NCI-H226 (cell line): ENCODE measurements around the gene NKX2-8.
A peak's percentile ranks its signal among the peaks of the same experiment; 100 is the strongest.

Experiments
- DNase-seq: peaks from one replicate; pipeline ENCODE4 v3.0.0-alpha.2; 2015

NKX2-8 gene

GRCh38 chr14:36582011-36582873, at the start of gene NKX2-8:
Gene NKX2-8, minus strand, starts transcription at chr14:36582614. Its CDS starts 225 bp downstream, at chr14:36582389.
- DNase-seq, result peak; percentile 9

DNA sequence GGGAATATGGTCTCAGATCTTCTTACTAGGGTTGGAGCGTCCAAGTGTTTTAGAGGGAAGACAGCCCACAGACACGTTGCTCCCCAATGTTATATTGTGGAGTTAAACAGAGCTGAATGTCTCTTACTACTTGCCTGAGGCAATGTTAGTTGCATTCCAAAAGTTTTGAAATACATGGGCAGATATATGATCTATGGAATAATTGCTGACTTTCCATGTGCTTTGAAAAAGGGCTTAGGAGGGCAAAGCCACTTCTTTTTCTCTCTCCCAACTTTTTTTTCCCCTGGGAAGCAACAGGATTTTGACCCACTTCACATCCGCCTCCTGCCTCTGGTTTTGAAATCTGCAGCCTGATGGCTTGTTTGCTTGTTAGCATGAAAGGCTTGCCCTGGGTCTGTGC, 45.6 kb upstream of the NKX2-8 start:
- DNase-seq, result no peak

DNA sequence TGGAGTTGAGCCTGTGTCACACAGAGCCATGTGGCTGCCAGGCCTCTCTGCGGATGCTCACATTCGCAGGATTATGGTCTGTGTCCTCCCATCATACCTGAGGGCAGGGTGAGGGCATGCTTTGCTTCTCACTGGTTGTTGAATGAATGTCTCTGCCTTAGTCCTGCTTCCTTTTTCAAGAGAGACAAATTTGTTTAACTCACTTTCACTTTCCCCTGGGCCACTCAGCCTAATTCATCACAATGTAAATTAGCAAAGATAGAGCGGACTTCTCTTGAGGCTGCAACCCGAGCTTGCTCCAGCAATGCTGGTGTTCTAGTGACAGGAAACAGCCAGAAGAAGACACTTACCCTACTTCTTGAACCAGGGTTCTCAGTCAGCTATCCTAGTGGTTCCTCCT, 43.7 kb upstream of the NKX2-8 start:
- DNase-seq, result no peak

DNA sequence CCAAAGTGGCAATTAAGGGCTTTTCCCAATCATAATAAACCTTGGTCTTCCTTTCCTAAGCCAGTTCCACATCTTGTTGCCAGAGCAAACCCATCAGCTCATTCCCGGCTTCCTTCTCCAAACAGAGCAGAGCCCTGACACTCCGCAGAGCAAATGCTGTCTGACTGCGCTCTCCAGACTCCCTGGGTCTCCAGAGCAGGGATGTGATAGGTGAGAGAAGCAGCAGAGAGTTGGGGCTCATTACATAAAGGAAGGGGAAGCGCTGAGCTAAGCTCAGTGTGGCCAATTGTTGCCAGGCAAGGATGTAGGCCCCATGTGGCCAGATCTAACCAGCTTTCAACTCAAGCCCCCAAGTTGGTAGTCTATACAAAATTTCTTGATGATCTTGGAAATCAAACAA, 43.0 kb upstream of the NKX2-8 start:
- DNase-seq, result no peak

DNA sequence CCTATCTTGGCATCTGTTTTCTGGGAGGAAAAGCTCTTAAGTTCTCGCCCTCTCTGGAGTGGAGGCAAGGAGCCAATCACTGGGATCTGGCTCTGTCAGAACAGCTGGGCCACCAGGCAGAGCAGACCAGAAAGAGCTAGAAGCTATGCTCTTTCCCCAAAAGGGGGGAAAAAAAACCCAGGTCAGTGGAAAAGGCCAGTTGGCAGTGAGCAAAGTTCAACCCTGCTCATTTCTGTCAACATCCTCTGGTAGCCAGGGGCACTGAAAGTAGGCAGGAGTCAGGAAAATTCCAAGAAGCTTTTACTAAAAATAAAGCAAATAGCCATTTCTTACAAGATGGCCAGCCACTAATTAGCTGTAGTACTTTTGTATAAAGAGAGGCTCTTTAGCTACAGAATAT, 42.6 kb upstream of the NKX2-8 start:
- DNase-seq, result no peak

DNA sequence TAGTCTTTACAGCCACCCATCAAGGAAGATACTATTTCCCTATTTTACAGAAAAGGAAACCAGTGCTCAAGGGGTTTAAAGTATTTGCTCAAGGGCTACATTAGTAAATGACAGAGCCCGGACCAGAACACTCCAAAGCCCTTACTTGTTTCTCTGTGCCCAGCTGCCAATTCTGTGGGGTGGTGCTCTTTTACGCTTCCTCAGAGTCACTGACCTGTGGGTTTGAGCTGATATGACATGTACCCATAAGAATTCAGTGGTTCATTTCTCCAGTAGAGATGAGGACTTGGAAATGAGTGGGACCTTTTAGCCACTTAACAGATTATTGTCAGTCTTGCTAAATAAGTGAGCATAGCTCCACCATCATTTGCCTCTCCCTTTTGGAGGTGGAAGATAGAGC, 37.4 kb upstream of the NKX2-8 start:
- no peak for DNase-seq

GRCh38 chr14:36619131-36619530, 36.7 kb upstream of the NKX2-8 start:
- no peak for DNase-seq

DNA sequence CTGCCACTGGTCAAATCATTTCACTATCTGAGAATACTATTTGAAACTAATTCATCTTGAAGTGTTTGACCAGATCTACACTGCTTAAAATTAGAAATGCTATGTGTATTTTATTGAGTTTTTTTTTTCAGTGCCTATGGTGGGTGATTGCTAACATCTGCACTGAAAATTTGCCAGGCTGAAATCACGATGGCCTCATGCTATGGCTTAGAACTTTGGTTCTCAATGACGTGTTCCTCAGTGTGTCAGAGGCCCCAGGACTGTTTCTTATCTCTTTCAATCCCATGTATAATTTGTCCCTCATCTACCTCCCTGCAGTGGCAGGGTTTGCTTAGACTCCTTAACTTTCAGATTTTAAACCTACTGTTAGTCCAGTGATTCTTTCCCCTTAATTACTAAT, 36.2 kb upstream of the NKX2-8 start:
- DNase-seq, result no peak

- no peak for DNase-seq
Measured at GRCh38 chr14:36617824-36618223, 35.4 kb upstream of the NKX2-8 start.

- no peak for DNase-seq
Measured at GRCh38 chr14:36605506-36605857, 23.1 kb upstream of the NKX2-8 start.

GRCh38 chr14:36604757-36605505, 22.5 kb upstream of the NKX2-8 start:
- peak; percentile 37 for DNase-seq

DNA sequence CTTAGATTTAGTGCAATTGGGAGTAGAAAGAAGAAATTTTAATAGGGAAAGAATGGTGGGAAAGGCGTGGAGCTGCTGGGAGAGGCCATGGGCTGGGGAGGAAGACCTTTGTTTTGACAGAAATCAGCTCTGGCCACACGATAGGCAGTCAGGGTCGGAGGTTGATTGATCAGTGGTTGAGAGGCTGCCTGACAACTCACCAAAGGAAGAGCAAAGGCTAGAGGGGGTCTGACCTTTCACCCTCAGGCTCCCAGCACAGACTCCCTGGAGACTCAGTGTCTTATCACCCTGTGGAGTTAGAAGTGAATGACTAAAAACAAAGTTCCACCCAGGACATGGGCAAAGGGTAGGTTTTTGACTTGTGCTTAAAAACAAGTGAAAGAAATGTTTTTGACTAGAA, 18.0 kb upstream of the NKX2-8 start:
- DNase-seq, result no peak

DNA sequence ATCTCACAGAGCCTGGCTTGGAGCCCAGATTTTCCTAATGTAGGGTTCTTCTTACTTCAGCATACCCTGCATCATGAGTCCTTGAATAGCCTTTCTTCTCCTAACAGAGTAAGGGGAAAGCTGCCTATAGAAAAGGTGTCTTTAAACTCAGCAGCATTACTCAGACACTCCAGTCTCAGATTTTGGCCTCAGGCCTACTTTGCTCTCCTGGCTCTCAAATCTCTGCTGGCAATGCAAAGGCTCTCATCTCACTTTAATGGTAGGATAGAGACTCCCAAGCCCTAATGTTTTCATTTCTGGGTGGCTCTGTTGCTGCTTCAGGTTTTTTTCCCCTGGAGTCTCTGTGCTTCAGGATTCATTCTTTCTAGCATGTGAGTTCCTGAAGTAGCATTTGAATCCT, 9.1 kb upstream of the NKX2-8 start:
- no peak for DNase-seq

DNA sequence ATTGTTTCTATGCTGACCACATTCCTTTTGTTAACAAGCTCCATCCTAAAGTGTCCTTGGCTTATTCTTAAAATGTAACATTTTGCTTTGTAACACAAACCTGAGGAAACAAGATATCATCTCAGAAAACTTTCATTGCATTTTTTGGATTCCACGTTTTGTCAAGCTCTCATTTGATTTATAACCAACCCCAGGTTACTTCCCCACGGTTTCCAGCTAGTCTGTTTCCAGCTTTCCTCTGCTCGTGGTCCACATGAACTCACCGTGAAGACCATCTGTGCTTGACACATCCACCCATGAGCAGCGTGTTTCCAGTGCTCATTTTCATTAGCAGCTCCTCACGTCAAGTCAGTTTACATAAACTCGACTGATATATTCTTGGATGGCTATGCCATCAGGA, 6.4 kb upstream of the NKX2-8 start:
- DNase-seq, result no peak

DNA sequence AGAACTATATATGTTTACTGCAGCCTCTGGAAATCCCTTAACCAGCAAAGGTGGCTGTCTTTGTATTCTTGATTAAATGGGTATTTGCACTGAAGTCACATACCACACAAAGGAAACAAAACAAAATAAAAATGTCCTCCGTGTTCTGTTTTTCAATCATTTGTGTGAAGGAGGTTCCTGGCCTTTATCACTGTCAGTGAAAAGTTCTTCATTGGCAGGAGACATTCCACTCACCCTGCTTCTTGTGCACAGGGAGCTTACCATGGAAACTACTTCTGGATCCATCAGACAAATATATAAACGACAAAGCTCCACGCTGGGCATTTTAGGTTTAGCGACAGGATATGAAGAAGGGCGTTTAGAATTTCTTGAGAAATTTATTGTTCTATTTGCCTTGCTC, 5.7 kb upstream of the NKX2-8 start:
- no peak for DNase-seq

- no peak for DNase-seq
Measured at GRCh38 chr14:36585100-36585499, 2.7 kb upstream of the NKX2-8 start.

GRCh38 chr14:36583893-36584811, 1.7 kb upstream of the NKX2-8 start:
- DNase-seq, result no peak

DNA sequence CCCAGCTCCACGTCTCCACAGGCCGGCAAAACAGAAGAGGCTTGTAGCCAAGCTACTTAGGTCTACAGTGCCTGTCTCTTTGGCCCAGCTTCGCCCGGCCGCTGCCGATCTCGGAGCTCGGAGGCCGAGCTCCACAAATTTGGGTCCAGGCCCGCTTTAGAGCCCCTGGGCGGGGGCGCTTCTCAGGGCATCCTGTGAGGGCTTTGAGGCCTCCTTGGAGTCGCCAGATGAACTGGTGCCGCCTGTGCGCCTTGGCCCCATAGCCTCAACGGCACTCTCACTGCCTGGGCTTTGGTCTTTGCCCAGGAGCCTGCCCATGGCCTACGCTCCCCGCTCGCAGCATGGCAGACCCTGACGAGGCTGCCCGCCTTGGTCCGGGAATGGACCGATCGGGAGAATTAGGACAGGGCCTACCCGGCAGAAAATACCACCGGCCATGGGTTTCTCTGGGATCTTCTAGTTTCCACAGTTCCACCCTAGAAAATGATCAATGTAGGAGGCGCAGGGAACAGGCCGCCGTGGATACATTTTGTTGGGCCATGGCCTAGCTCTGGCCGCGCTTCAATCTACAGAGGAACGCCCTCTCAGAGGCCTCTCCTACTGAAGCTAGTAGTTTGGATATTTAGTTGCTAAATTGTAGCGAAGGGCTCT, 953 bp upstream of the NKX2-8 start:
- no peak for DNase-seq

DNA sequence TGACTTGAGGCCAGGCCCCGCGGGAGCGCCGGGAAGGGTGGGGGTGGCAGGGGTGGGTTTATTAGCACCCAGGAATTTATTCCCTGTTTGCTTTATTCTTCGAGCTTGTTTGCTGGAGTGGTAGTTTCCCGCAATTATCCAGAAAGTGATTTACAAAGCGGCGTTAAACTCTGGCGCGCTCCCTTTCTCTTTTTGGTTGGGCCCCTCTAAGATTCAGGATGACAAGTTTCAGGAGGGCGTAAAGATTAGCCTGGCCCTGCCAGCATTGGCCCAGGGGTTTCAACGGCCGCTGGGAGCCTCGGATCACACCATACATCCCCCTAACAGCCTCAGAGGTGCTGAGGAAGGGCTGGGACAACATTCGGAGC, 444 bp upstream of the NKX2-8 start:
- no peak for DNase-seq

DNA sequence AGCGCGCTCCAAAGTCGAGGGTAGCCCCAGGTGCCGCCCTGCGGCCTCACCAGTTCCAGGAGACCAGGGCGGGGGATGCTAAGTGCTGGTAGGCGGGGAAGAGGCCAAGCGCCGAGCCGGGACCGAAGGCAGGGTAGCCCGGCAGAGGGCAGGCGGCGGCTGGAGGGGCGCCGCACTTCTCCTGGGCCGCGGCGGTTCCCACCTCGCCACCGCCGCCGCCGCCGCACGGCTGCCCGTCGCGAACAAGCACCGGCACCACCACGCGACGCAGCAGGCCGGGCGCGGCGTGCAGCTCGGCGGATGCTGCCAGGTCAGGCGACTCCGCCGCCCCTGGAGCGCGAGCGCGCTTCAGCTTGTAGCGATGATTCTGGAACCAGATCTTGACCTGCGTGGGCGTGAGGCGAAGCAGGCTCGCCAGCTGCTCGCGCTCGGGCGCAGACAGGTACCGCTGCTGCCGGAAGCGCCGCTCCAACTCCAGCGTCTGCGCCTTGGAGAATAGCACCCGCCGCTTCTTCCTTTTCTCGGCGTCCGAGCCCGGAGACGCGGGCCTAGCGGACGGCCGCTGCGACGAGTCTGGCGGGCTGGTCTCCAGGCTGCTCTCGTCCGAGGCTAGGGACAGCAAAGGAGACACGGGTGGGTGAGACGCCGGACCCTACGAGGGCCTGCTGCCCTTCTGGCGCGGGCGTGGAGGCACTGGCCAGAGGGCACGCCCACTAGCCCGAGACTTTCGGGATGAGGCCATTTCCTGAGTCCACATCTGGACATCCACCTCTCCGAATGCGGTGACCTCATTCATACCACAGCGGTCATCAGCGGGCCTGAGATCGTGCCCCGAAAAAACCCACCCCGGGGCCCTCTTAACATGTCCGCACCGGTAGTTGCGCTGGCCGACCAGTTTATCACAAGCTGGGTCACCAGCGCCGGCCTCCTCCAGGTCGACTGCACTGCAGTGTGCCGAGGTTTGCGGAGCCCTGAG, 1.3 kb downstream of the NKX2-8 start:
- peak; percentile 41 for DNase-seq

GRCh38 chr14:36580141-36580855, 2.1 kb downstream of the NKX2-8 start:
- DNase-seq, result no peak
